ENCODE data around the gene DAB2IP.
A peak's percentile ranks its signal among the peaks of the same experiment; 100 is the strongest.

DAB2IP gene

DNA sequence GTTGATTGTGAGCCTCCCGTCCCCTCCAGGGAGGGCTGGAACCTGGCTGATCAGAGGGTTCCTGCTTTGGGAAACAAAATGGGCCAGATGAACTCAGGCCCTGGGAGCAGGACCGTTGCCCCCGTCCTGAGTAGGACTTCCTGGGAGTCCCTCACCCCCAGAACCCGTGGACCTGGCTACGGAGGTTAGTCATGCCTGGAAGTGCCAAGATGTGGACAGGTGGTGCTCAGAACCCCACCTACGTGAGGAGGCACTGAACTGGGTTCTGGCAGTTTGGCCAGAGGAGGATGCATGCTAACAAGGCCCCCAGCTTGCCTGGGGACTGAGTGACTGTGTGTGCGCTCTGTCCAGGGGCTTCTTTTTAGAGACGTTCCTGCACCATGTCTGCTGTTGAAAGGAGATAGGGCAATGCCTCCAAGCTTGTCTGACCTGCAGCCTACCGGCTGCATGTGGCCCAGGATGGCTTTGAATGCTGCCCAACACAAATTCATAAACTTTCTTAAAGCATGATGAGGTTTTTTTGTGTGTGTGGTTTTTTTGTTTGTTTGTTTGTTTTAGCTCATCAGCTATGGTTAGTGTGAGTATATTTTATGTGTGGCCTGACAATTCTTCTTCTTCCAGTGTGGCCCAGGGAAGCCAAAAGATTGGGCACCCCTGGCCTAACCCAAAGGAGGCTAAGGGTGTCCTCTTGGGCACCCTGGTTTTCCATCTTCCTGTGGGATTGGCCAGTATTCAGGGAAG is 1.8 kb upstream of the DAB2IP start:
- TF ChIP-seq, protein P1, sequence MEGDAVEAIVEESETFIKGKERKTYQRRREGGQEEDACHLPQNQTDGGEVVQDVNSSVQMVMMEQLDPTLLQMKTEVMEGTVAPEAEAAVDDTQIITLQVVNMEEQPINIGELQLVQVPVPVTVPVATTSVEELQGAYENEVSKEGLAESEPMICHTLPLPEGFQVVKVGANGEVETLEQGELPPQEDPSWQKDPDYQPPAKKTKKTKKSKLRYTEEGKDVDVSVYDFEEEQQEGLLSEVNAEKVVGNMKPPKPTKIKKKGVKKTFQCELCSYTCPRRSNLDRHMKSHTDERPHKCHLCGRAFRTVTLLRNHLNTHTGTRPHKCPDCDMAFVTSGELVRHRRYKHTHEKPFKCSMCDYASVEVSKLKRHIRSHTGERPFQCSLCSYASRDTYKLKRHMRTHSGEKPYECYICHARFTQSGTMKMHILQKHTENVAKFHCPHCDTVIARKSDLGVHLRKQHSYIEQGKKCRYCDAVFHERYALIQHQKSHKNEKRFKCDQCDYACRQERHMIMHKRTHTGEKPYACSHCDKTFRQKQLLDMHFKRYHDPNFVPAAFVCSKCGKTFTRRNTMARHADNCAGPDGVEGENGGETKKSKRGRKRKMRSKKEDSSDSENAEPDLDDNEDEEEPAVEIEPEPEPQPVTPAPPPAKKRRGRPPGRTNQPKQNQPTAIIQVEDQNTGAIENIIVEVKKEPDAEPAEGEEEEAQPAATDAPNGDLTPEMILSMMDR (IDR thresholded peaks at IDR 0.05; ENCODE audit: extremely low read depth, insufficient read depth, missing control alignments) = no peak
- DNase-seq (ENCODE audit: low spot score) = no peak
- in situ Hi-C loops (cut with MboI; ENCODE audit: low pct_unique_long_range_greater_than_20kb, low sequenced_read_pairs, unreplicated experiment) = no loop called here

DNA sequence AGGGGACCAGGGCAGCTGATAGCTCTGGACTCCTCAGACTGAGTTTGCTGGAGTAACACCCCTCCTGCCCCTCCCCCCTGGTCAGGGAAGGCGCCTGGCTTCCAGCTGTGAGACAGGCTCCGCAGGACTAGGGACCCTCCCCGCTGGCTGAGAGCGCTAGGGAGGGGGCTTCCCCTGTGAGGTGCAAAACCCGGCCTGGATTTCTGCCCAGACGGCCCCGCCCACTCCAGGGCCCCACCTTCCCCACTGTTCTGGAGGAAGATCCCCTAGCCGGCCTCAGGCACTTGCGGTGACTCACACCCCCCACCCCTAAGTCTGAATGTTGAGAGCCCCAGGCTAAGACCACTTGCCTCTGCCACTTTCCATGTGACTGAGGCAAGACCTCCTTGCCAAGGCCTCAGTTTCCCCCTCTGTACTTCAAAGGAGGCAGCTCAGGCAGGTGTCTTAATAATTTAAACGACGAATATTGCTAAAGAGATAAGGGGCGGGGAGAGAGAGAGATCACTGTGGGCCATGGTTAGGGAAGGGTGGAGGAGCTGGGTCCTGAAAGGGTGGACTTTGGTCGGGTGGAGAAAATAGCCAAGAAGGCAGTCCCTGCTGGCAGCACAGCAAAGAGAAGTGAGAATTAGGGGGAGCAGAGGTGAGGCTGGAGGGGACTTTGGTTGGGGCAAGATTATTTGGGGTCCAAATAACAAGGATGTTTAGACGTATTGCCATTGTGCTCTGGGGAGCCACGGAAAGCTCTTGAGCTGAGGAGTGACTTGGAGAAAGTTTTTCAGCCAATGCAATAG is 1.0 kb upstream of the DAB2IP start:
- TF ChIP-seq, protein P1 (IDR thresholded peaks at IDR 0.05; ENCODE audit: extremely low read depth, insufficient read depth, missing control alignments) = no peak
- in situ Hi-C loops (cut with MboI; ENCODE audit: low pct_unique_long_range_greater_than_20kb, low sequenced_read_pairs, unreplicated experiment) = no loop called here
- peak; percentile 39 for DNase-seq (ENCODE audit: low spot score)

DNA sequence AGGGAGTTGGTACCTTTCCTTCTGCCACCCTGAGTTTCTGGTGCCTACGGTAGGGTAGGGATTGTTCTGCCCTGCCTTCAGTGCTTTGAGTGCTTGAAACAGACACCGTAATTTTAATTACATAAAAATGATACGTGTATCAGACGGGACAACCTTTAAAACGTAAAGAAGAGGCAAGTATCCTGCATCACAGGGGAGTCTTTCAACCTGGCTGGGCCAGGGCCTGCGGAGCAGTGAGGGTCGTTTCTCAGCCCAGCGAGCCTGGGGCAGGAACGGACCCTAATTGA is 483 bp upstream of the DAB2IP start:
- TF ChIP-seq, protein P1 (IDR thresholded peaks at IDR 0.05; ENCODE audit: extremely low read depth, insufficient read depth, missing control alignments) = no peak
- in situ Hi-C loops (cut with MboI; ENCODE audit: low pct_unique_long_range_greater_than_20kb, low sequenced_read_pairs, unreplicated experiment) = no loop called here

DNA sequence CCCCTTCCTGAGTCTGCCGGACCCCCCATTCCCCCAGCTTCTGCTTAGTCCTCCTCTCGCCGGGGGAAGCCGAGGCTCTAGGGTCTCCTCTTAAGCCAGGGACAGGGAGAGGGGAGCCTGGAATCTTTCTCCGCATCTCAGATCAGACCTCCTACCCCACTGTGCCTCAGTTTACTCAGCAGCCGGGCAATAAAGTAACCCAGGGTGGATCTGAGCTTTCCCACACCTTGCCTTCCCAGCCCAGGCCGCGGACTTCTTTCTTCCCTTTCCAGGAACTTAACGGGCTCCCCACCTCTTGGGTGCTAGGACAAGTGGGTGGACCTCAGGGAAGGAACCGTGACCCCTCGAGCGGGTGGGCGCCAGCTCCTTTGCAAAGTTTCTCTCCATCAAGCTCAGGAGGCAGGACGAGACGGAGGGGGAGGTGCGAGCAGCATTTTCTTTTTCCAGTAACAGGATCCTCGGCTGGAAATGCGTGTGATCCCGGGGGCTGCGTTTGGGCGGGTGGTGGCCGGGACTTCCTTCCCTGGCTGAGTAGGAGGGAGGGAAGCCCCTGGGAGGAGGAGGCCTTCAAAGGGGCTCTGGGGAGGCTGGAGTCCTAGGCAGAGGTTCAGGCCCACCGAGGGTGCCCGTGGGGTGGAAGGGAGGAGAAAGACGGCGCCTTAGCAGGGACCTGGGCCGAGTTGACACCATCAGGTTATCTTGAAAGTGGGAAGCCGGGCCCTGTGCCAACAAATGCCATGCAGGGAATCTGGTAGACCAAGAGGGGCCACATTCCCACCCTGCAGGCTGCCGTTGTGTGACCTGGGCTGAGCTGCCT is 795 bp downstream of the DAB2IP start:
- in situ Hi-C loops (cut with MboI; ENCODE audit: low pct_unique_long_range_greater_than_20kb, low sequenced_read_pairs, unreplicated experiment) = no loop called here
- TF ChIP-seq, protein P1 (IDR thresholded peaks at IDR 0.05; ENCODE audit: extremely low read depth, insufficient read depth, missing control alignments) = no peak
- DNase-seq (ENCODE audit: low spot score) = no peak

More for the DNA sequence above, 483 bp upstream of the DAB2IP start:
- DNase-seq (ENCODE audit: low spot score) = no peak

DNA sequence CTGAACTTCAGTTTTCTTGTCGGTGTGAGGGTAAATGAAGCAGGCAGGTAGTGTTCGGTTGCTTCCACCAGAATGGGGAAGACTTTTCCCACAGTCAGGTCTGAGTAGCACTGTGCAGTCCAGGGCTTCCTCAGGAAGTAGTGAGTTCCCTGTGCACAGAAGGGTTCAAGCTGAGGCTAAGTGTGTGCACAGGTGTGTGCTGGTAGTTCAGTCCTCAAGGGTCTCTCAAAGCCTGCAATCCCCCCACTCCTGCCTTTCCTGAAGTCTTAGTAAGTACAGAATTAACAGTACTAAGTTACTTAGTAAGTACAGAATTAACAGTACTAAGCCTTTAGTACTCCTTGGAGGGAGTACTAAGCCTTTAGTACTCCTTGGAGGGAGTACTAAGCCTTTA is 1.4 kb downstream of the DAB2IP start:
- in situ Hi-C loops (cut with MboI; ENCODE audit: low pct_unique_long_range_greater_than_20kb, low sequenced_read_pairs, unreplicated experiment) = no loop called here
- no peak for DNase-seq (ENCODE audit: low spot score)
- TF ChIP-seq, protein P1 (IDR thresholded peaks at IDR 0.05; ENCODE audit: extremely low read depth, insufficient read depth, missing control alignments) = no peak

DNA sequence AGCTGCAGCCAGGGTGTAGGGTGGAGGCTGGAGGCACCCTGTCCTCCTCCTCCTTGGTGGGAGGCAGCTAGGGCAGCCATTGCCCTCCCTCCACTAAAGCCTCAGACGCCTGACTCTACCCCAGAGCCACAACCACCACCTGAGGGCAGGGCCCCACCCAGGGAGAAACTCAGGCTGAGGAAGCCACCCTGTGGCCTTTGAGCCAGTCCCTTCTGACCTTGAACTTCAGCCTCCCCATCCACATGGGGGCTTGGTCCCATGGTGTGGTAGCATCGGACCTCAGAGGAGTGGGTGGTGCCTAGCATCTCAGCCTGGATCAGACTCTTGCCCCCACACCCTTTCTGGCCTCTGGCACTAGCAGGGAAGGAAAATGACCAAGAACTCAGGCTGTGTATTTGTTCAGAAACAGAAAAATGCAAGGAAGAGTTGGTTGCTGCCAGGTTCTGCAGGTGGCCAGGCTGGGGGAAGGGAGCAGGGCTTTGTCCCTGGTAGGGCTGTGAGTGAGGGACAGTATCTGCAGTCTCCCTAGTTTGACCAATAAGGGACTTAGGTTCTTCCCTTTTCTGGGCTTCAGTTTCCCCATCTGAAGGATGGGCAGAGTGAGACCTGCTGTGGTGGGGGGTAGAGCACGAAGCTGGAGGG is 3.2 kb downstream of the DAB2IP start:
- no peak for DNase-seq (ENCODE audit: low spot score)
- in situ Hi-C loops (cut with MboI; ENCODE audit: low pct_unique_long_range_greater_than_20kb, low sequenced_read_pairs, unreplicated experiment) = no loop called here
- TF ChIP-seq, protein P1 (IDR thresholded peaks at IDR 0.05; ENCODE audit: extremely low read depth, insufficient read depth, missing control alignments) = no peak

All from GM13977 (cell line).